RWPE2 (cell line): ENCODE results near the gene TUBA1B.

Experiments used
- ATAC-seq: fragments of 200-7000 bp; cut with Tn5 transposase; 3 replicates; pipeline ENCODE4 v1.9.1; 2021; ENCODE audit warnings: low read depth
- DNase-seq: peaks from one replicate; pipeline ENCODE4 v3.0.0-alpha.2; 2020; ENCODE audit warnings: low spot score
- H3K27ac ChIP-seq: fragments of 450-650 bp; 2 replicates; pipeline ENCODE4 v1.5.1; 2017; ENCODE audit warnings: mild to moderate bottlenecking; ENCODE audit not compliant: poor library complexity, severe bottlenecking
- H3K27me3 ChIP-seq: fragments of 250-450 bp; sonication (Bioruptor Pico); 2 replicates; pipeline ENCODE4 v1.5.1; 2021; ENCODE audit warnings: mild to moderate bottlenecking, moderate library complexity; ENCODE audit not compliant: insufficient read depth, poor library complexity, severe bottlenecking
- H3K36me3 ChIP-seq: fragments of 250-450 bp; sonication (Bioruptor Pico); 2 replicates; pipeline ENCODE4 v1.5.1; 2020; ENCODE audit warnings: low read depth, mild to moderate bottlenecking, moderate library complexity
- H3K4me1 ChIP-seq: fragments of 250-450 bp; sonication (Bioruptor Pico); 2 replicates; pipeline ENCODE4 v1.5.1; 2021; ENCODE audit warnings: mild to moderate bottlenecking, moderate library complexity; ENCODE audit not compliant: insufficient read depth, poor library complexity, severe bottlenecking
- H3K4me3 ChIP-seq: fragments of 250-450 bp; sonication (Bioruptor Pico); 2 replicates; pipeline ENCODE4 v1.5.1; 2021; ENCODE audit warnings: mild to moderate bottlenecking, moderate library complexity; ENCODE audit not compliant: severe bottlenecking
- H3K9me3 ChIP-seq: fragments of 250-450 bp; sonication (Bioruptor Pico); 2 replicates; pipeline ENCODE4 v1.5.1; 2021; ENCODE audit warnings: mild to moderate bottlenecking, moderate library complexity; ENCODE audit not compliant: severe bottlenecking
- TF ChIP-seq, protein P1 (sequence below): fragments of 450-650 bp; IDR thresholded peaks from one replicate; pipeline ENCODE4 v1.5.1; 2017; ENCODE audit warnings: mild to moderate bottlenecking, moderate library complexity; ENCODE audit not compliant: poor library complexity, severe bottlenecking

TUBA1B gene

DNA sequence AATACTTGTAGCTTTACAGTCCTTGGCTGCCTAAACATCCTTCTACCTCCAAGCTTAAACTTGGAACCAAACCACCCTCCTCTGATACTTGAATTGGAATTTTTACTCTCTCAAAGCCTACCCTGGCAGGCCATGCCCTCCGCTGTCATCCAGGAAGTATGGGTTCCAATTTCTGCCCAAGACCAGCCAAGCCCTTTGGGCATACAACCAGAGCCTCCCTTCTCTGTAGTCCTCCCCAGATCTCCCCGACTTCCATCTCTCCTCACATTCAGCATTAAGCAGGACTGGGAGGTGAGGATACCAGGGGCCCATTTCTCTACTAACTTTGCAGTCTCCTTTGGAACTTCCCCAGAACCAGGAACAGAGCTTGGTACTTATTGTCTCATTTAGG is 36.2 kb downstream of the TUBA1B start:
- no peaks in the 10 kb centered on the region for H3K4me1 ChIP-seq
- H3K27ac ChIP-seq = no peak overlapping the region
- peaks cover 51% of the 10 kb centered on the region for H3K27me3 ChIP-seq
- H3K36me3 ChIP-seq = peaks cover 4% of the 10 kb centered on the region; the same call in 1 of the 2 replicates
- TF ChIP-seq, protein P1, sequence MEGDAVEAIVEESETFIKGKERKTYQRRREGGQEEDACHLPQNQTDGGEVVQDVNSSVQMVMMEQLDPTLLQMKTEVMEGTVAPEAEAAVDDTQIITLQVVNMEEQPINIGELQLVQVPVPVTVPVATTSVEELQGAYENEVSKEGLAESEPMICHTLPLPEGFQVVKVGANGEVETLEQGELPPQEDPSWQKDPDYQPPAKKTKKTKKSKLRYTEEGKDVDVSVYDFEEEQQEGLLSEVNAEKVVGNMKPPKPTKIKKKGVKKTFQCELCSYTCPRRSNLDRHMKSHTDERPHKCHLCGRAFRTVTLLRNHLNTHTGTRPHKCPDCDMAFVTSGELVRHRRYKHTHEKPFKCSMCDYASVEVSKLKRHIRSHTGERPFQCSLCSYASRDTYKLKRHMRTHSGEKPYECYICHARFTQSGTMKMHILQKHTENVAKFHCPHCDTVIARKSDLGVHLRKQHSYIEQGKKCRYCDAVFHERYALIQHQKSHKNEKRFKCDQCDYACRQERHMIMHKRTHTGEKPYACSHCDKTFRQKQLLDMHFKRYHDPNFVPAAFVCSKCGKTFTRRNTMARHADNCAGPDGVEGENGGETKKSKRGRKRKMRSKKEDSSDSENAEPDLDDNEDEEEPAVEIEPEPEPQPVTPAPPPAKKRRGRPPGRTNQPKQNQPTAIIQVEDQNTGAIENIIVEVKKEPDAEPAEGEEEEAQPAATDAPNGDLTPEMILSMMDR = no peak
- H3K4me3 ChIP-seq = no peak overlapping the region
- no peaks in the 10 kb centered on the region for H3K9me3 ChIP-seq
- ATAC-seq (no peak), DNase-seq (no peak)

DNA sequence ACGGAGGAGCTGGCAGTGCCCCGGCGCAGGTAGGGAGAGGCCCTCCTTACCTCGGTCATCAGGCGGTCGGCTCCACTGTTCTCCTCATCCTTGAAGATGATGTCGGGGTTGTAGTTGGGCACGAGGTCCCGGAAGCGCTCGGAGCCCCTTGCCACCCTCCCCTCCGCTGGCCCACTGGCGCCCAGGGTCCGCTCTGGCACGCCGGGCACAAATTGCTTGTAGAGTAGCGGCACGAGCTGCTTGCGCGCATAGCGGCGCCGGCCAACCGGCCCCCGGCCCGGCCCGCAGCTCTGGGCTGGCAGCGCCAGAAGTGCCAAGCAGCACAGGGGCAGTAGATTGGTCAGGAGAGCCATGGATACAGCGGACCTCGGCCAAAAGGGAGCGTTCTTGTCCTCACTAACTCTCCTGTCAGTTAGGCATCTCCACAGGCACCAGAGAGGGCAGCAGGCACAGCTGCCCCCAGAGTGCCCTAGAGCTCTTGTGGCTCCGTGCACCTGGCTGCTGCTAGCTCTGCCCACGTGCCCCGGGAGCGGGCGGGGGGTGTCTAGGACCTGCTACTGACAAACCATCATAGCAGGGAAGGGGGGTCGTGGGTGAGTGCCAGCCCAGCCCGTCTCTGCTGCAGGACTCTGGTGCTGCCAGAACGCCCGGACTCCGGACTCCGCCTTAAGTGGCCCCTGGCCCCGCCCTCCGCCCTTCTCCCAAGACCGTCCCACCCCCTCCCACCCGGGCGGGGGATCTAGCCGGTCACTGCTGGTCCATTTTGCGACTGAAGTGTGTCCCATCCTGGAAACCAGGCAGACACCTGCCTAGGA is 36.8 kb downstream of the TUBA1B start, which contains the start of gene DHH:
Gene DHH (minus strand): TSS at position 642 of the 815 bp plus-strand sequence. CDS start 289 bp downstream, at position 353.
- Histone ChIP-seq H3K27ac (no peak within 1 kb of the TSS), H3K9me3 (no peaks in the 10 kb centered on the region), H3K4me1 (no peaks in the 10 kb centered on the region), H3K27me3 (peaks cover 57% of the 10 kb centered on the region), H3K4me3 (no peak within 1 kb of the TSS), H3K36me3 (no peaks in the 10 kb centered on the region)
- no peak for DNase-seq
- ATAC-seq = peak; percentile 15; the same call in 1 of the 3 replicates
- TF ChIP-seq, protein P1 = no peak

DNA sequence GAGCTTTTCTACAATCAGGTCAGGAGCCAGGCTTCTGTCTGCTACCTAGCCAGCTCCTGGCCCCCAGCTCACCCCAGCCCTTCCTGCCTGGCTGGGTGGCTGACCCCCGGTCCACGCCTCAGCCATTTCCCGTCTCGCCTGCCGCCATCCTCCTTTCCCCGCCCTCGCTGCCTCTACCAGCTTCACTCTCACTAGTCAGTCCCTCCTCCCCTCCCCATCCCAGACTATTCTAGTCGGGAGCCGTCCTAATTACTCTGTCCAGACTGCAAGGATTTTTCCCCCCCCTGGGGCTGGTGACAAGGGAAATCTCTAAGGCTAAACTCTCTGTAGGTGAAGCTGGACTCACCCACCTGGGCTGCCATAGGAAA is 37.4 kb downstream of the TUBA1B start:
- no peak overlapping the region for H3K27ac ChIP-seq
- no peaks in the 10 kb centered on the region for H3K36me3 ChIP-seq
- H3K4me1 ChIP-seq = no peaks in the 10 kb centered on the region
- ATAC-seq (no peak), DNase-seq (no peak)
- TF ChIP-seq, protein P1 = no peak
- no peaks in the 10 kb centered on the region for H3K9me3 ChIP-seq
- H3K27me3 ChIP-seq = peaks cover 63% of the 10 kb centered on the region
- no peak overlapping the region for H3K4me3 ChIP-seq

DNA sequence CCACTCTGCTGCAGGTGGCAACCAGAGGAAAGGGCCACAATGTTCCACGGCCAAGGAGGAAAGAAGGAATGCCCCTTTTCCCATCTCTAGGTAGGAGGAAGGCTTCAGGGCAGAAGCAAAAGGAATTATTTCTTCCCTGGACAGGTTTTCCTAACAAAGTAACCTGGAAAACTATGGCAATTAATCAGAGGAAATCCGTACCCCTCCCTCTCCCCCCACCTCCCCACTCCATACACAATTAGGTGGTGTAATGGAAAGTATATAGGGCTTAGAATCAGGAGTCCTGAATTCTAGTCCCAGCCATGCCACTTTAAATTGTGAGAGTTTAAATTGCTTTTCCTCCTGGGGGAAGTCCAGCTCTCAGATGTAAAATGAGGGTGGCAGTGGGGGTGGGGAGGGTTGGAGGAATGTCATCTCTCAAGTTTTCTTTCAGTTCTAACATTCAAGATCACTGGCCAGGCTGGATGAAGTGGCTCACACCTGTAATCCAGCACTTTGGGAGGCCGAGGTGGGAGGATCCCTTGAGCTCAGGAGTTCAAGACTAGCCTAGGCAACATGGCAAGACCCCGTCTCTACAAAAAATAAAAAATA is 38.3 kb downstream of the TUBA1B start:
- no peak overlapping the region for H3K27ac ChIP-seq
- no peak overlapping the region for H3K4me3 ChIP-seq
- H3K36me3 ChIP-seq = no peaks in the 10 kb centered on the region
- no peak for ATAC-seq
- peaks cover 68% of the 10 kb centered on the region for H3K27me3 ChIP-seq
- no peak for DNase-seq
- H3K9me3 ChIP-seq = no peaks in the 10 kb centered on the region
- TF ChIP-seq, protein P1 = no peak
- H3K4me1 ChIP-seq = peaks cover under 1% of the 10 kb centered on the region
